ENCODE measurements around the gene CCDC157. TPM values are rescaled to one million over a fixed set of nuclear protein-coding genes. Genes with fewer than 3 reads are reported as not detected.
"Not testable (repeated sequence)": the region's sequence is repeated elsewhere in the genome, so short reads cannot be mapped to it uniquely, and the experiment has no call there.

Gene CCDC157
- total RNA-seq, 6 experiments from 2014 or later = 0.54 to 2.9 (median 0.86) TPM

DNA sequence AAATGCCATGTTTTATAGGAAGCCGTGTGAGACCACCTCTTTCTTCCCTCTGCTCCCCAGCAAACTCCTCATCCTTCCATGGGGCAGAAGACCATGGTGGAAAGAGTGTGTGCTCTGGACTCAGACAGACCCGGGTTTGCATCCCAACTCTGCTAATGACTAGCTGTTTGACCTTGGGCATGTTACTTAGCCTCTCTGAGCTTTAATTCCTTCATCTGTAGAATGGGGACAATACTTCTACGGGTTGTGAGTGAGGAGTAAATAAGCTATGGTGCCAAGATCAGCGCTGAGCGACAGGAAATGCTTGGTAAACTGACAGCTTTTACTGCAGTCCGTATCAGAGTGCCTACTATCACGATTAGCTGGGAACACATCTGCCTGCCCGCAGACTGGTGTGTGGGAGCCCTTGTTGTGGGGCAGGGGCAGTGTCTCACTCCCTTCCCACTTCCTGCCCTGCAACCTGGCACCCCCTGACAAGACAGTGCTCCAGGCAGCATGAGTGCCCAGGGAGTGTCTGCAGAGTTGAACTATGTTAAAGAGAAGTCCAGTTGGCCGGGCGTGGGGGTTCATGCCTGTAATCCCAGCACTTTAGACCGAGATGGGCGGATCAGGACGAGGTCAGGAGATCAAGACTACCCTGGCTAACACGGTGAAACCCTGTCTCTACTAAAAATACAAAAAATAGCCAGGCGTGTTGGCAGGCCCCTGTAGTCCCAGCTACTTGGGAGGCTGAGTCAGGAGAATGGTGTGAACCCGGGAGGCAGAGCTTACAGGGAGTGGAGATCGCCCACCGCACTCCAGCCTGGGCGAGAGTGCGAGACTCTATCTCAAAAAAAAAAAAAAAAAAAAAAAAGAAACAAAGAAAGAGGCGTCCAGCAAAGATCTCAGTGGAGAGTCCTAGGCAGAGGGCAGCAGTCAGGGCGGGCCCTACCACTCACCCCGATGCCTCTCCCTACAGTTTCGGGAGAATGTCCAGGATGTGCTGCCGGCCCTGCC lies 42.2 kb downstream of the CCDC157 start:
- peak overlapping the region in 2 of 3 donors; percentile 87 to 90 for H3K27ac ChIP-seq
- ATAC-seq = peak; percentile 7 to 39 (median 26)
- peaks cover 0 to 37% (median 3%) of the 10 kb centered on the region in 4 donors for H3K36me3 ChIP-seq
- H3K4me1 ChIP-seq = peaks cover 0 to 54% (median 26%) of the 10 kb centered on the region in 4 donors
- intact Hi-C loops (cut with DNase I) = loop anchor here in 1 of 2 donors (10.0 kb wide), 1 partner anchor 76 kb away; the partner anchor contains the start of gene SEC14L3
- peak in 2 of 3 donors; percentile 75 to 84 for DNase-seq
- H3K4me3 ChIP-seq = peak overlapping the region; percentile 64 to 99 (median 91)
- 27% methylated on average over 20 of the region's 25 CpGs for WGBS (ENCODE audit: insufficient coverage, low coverage, low lambda C conversion rate, missing lambda C conversion rate)
- H3K9me3 ChIP-seq = no peaks in the 10 kb centered on the region
- no peaks in the 10 kb centered on the region for H3K27me3 ChIP-seq
- no peak for TF ChIP-seq CTCF (IDR thresholded peaks at IDR 0.05)
- TF ChIP-seq POLR2A (IDR thresholded peaks at IDR 0.05) = no peak

GRCh38 chr22:30399718-30400117 lies 42.9 kb downstream of the CCDC157 start:
- TF ChIP-seq CTCF (IDR thresholded peaks at IDR 0.05) (no peak), POLR2A (IDR thresholded peaks at IDR 0.05) (no peak)
- Histone ChIP-seq H3K27ac (peak overlapping the region in 2 of 3 donors; percentile 87 to 90), H3K4me3 (peak overlapping the region in 2 of 3 donors; percentile 91 to 99), H3K9me3 (no peaks in the 10 kb centered on the region), H3K27me3 (no peaks in the 10 kb centered on the region), H3K4me1 (peaks cover 0 to 59% (median 28%) of the 10 kb centered on the region in 4 donors), H3K36me3 (peaks cover 0 to 37% (median 3%) of the 10 kb centered on the region in 4 donors)
- ATAC-seq (no peak), DNase-seq (no peak)
- WGBS (ENCODE audit: insufficient coverage, low coverage, low lambda C conversion rate, missing lambda C conversion rate) = 21% methylated on average over 2 of the region's 5 CpGs
- intact Hi-C loops (cut with DNase I) = loop anchor here in 1 of 2 donors (10.0 kb wide), 1 partner anchor 75 kb away; the partner anchor contains the start of gene SEC14L3

GRCh38 chr22:30400159-30400558 lies 43.4 kb downstream of the CCDC157 start:
- H3K36me3 ChIP-seq = peaks cover 0 to 37% (median 3%) of the 10 kb centered on the region in 4 donors
- H3K27me3 ChIP-seq = no peaks in the 10 kb centered on the region
- H3K27ac ChIP-seq = peak overlapping the region in 2 of 3 donors; percentile 87 to 90
- H3K9me3 ChIP-seq = no peaks in the 10 kb centered on the region
- intact Hi-C loops (cut with DNase I) = no loop called here
- peak overlapping the region in 1 of 3 donors; percentile 99 for H3K4me3 ChIP-seq
- peaks cover 0 to 64% (median 30%) of the 10 kb centered on the region in 4 donors for H3K4me1 ChIP-seq
- TF ChIP-seq POLR2A (IDR thresholded peaks at IDR 0.05) = no peak
- TF ChIP-seq CTCF (IDR thresholded peaks at IDR 0.05) = no peak
- DNase-seq (no peak), ATAC-seq (no peak)
- WGBS (ENCODE audit: insufficient coverage, low coverage, low lambda C conversion rate, missing lambda C conversion rate) = 40% methylated on average over 1 of the region's 1 CpG

GRCh38 chr22:30401024-30401423 lies 44.2 kb downstream of the CCDC157 start:
- Histone ChIP-seq H3K36me3 (peaks cover 0 to 42% (median 4%) of the 10 kb centered on the region in 4 donors), H3K27ac (peak overlapping the region in 1 of 3 donors; percentile 90), H3K4me1 (peaks cover 0 to 67% (median 35%) of the 10 kb centered on the region in 4 donors)
- intact Hi-C loops (cut with DNase I); H3K4me3 ChIP-seq; DNase-seq; H3K9me3 ChIP-seq; H3K27me3 ChIP-seq; ATAC-seq: not testable (repeated sequence)
- WGBS (ENCODE audit: insufficient coverage, low coverage, low lambda C conversion rate, missing lambda C conversion rate) = 63% methylated on average over 2 of the region's 3 CpGs

Data from right lobe of liver (tissue), 6 donors.